ENCODE data around the gene ITPR3.
"Not testable (repeated sequence)": the region's sequence is repeated elsewhere in the genome, so short reads cannot be mapped to it uniquely, and the experiment has no call there.

The ITPR3 gene

DNA sequence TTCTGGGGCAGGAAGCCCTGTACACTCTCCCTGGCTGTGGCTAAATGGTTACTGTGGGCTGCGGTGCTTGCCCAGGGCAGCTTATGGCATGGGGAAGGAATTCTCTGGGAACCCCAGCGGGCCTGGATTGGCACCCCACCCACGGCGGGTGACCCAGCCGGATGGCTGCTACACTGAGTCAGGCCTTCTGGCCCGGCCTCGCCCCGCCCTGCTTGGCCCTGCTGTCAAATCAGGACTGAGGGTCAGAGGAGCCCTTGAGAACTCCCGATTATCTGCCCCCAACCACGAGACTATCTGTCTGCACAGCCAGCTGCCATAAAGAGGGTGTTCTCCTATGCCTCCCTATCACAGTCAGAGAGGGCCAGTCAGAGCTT lies 7.3 kb upstream of the ITPR3 start:
- no peak for DNase-seq (ENCODE audit: low read depth)

DNA sequence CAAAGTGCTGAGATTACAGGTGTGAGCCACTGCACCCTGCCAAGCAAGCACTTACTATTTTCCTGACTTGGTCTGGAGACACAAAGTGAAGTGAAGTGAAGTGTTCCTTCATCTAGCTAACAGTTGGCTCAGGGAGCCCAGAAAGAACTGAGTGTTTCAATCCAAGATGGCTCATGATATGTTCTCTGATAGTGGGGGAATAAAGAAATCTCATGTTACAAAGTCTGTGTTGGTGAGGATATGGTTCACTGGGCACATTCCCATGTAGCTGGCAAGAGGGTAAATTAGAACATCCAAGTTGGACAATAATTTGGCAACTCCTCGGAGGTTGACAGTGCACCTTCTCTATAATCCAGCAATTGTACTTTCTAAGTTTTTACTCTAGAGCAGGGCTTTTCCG lies 5.0 kb upstream of the ITPR3 start:
- no peak for DNase-seq (ENCODE audit: low read depth)

DNA sequence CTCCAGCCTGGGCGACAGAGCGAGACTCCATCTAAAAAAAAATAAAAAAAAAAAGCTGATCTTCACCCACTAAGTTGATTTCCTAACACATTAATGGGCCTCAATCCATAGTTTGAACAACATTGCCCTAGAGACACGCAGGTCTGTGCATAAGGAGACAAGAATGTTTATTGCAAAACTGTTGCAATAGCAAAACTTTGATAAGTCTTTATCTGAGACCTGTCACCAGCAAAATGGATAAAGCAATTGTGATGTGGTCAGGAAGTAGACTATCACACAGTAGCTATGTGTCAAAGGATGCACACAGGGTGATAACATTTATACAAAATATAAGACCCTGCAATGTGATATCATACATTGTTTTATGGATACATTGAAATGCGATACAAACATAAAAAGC lies 4.2 kb upstream of the ITPR3 start:
- no peak for DNase-seq (ENCODE audit: low read depth)

DNA sequence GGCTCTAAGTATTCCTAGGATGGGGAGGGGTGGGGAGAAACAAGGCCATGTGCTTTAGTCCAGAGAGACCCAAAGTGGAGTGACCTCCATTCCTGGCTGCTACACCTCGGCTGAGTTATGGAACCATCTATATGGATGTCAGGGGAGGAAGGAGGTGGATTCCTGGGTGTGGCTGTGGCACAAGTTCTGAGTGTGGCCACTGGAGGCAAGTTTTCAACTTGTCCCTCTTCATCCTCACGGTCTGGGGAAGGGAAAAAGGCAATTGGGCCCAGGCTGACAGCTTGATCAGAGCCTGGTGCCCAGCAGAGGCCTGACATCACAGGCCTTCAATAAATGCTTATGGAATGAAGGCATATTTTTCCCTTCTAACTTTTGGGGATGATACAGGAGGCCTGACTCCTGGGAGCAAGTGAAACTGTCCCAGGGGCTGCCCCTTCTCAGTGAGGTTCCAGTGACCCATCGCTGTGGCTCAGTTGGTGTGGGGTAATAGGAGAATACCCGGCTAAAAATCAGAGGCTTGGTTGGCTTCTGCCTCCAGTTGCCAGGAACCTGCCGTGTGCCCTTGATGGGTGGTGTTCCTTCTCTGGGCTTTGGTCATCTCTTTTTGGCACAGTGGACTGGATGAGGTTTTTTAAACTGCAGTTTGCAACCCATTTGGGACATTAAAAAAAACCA lies 1.8 kb upstream of the ITPR3 start:
- no peak for DNase-seq (ENCODE audit: low read depth)

DNA sequence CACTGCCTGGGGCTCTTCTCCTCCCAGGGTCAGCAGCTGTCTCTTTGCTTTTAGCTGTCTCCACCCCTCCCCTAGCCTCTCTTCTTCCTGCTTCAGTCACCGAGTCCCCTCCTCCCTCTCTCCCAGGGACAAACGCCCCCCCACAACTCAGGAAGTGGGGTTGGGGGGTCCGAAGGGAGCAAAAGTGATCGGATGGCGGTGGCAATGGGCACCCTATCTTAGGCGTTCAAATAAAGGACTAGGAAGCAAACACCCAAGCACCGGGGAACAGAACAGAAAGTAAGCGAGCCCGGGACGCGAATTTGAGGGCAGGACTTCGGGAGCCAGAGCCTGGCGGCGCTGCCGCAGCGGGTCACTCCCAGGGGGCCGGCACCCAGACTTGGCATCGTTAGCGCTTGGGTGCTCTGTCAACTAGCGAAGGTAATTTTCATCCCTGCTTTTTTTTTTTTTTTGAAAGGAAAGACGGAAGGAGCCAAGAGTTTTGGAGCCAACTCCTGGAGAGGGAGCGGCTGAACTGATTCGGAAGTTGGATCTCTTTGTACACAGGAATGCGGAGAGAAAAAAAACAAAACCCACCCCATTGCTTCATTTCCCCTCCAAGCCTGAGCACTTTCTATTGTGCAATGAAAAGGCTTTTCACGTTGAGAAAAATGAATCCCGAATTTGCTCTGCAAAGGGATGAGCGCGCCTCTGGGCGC lies 815 bp upstream of the ITPR3 start:
- DNase-seq (ENCODE audit: low read depth): no peak

DNA sequence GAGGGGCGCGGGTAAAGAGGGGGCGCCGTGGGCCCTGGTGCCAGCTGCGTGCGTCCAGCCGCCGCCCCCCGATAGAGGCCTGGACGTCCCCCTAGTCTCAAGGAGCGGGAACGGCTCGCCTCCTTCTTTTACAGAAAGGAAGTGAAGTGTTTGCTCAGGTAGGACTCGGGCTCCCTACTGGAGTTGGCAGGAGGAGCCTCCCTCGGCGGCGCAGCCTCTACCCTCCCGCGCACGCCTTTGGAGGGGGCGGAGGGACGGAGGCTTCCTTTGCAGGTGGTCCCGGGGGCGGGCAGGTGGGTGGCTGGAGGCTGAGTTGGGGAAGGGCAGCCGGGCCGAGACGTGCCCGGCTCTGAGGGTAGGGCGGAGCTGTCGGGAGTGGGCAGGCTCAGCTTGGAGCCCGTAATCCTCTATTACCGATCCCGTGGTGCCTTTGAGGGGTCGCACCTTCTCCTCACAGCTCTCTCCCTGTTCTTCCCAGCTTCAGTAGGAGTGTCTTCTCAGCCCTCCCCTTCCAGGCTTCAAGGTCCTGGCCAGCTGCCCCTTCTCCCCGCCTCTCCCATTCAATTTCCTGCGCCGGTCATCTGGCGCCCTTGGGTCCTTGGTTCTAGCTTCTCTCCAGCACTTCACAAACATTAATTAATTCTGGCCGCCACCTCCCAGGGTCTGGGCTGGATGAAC lies 728 bp downstream of the ITPR3 start:
- no peak for DNase-seq (ENCODE audit: low read depth)

DNA sequence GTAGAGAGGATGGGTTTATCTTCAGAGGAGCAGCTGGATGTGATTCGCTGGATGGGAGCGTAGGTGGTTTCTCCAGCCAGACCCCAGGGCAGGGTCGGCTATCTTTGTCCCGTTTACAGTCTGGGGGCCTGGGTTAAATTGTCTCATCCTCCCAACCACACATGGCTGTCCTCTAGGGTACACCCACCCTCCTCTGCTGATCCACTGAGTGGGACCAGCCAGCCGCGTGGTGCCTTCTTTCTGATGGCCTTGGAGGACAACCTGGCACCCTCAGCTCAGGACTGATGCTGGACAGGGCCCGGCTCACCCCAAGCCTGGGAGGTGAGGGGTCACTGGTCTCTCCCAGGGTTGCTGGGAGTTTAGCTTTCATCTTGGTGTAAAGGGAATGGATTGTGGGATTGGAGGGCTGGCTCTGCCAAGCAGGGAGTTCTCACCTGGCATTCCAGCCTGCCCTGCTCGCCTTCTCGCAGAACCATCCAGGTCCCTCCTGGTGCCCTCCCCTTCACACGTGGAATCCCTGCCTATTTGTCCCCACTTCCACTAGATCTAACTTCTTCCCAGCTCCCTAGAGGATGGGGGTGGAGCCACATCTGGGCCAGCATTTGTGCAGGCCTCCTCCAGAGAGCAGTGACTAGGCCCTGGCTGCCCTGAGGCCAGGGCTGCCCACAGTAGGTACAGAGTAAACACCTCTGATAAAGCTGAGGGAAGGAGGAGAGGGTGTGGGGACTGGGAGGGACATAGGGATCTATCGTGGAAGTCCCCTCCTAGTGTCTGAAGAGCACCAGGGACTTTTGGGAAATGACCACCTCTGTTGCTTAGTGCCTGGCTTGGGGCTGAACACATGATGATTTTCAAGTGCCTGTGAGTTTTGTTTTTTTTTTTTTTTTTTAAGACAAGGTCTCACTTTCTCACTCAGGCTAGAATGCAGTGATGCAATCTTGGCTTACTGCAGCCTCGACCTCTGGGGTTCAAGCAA lies 1.6 kb downstream of the ITPR3 start:
- no peak for DNase-seq (ENCODE audit: low read depth)

DNA sequence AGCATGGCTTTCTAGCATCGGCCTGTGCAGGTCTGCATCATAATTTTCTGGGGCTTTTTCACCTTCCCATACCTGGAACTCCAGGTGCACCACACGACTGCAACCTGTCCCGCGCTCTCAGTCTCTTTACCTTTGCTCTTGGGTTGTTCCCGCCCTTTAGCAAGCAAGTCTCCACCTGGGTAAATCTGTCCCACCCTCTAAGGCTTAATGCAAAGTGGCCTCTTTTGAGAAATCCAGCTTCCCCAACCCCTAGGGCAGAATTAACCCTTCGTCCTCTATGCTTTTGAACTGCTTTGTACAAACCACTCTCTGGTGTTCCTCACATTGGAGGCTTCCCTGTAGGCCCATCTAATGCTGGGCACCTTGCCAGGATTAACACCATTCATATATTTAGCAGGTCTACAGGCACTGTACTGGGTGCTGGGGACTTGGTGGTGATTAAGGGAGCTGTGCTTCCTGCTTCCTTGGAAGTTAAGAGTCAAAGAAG lies 2.8 kb downstream of the ITPR3 start:
- no peak for DNase-seq (ENCODE audit: low read depth)

DNA sequence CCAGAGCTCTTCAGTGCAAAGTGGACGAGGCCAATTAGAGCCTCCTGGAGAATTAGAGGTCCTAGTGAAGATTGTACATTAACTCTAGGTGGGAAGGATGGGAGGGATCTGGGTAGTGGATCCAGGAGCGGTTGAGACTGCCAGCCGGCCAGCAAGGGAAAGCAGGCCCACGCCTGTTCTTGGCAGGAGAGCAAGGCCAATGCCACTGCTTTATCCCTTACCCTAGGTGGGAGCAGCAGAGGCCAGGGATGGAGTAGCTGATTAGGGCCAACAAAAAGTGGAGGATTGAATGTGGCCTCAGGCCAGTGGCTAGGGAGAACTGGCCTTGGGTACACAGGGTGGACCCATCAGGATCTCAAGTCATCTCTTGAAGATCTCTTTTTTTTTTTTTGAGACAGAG lies 3.7 kb downstream of the ITPR3 start:
- no peak for DNase-seq (ENCODE audit: low read depth)

DNA sequence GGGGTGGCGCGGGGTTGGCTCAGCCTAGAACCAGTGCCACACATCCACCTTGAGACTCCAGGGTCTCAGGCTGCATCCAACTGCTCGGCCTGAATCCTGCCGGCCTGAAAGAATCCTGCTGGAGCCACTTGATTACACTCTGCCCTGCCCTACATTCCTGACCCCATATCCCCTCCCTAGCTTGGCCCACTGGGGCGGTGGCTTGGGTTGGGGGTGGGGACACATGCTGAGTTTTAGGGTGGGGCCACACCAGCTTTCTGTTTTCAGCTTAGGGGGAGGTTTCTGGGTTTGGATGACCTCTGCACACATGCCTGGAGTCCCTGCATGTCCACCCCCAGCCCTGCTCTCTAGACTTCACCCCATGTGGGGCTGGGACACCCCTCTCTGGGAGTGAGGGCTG lies 6.8 kb downstream of the ITPR3 start:
- no peak for DNase-seq (ENCODE audit: low read depth)

DNA sequence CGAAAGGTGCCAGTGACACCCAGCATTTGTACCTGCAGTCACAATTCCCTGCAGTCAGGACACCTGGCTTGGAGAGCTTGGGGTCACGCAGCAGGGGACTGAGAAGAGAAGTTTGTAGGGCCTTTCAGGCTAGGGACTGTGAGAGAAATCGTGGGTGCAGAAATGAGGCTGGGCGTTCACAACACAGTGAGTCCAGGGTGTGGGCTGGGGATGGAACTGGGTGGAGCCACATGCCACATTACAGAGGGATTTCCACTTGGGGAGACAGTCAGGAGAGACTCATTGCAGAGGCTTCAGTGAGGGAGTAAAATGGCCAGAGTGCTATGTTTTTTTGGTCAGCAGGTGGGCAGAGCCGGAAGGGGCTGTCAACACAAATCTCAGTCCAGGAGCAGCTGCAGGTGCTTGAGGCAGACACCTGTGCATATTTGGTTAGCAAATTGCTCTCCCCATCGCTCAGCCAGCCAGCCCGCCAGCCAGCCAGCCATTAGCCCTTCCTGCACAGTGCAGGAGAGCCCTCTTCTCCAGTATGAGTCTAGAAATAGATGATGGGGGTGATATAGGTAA lies 7.4 kb downstream of the ITPR3 start:
- DNase-seq (ENCODE audit: low read depth): no peak

DNA sequence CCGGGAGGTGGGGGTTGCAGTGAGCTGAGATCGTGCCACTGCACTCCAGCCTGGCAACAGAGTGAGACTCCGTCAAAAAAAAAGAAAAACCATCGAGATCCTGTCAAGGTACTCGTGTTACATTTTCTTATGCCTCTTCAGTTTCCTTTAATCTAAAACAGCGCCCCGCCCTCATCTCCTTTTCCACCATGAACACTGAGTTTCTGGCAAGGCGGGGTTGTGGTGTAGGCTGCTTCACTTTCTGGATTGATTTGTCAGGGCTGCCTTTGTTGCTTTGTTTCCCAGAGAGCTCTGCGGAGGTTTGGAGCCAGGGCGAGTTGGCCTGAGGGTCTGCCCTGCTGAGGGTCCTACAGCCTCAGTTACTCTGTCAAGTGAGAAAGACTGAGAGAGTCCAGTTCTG lies 8.9 kb downstream of the ITPR3 start:
- no peak for DNase-seq (ENCODE audit: low read depth)

DNA sequence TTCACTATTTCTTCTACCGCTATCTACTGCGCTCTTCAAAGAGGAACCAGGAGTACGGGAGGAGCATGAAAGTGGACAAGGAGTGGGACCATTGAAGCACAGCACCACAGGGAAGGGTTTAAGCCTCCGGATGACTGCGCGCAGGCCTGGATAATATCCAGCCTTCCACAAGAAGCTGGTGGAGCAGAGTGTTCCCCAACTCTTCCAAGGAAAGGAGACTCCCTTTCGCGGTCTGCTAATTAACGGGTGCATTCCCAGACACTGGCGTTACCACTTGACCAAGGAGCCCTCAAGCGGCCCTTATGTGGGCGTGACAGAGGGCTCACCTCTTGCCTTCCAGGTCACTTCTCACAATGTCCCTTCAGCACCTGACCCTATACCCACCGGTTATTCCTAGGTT lies 10.4 kb downstream of the ITPR3 start:
- not testable (repeated sequence) for DNase-seq (ENCODE audit: low read depth)

DNA sequence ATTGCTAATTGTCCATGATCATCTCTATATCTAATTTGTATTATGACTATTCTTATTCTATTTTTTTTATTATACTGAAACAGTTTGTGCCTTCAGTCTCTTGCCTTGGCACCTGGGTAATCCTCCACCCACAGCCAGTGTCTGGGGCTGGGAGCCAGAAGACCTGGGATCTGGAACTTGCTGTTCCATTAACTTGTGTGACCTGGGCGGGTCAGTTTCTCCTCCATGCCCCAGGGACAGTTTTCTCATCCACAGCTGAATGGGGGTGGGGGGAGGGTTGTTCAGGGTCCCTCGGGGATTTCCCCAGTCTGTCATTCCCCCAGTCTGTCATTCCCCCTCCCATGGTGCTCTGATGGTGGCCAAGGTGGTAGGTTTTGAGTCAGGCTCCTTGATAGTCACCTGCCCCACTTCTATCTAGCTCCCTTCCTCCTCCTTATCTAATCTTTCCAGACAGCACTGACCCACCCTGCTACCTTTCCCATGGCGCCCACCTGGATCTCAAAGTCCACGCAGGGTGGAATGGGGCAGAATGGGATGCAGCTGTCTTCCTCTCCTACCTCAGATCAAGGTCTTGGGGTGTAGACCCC lies 10.9 kb downstream of the ITPR3 start:
- DNase-seq (ENCODE audit: low read depth): no peak

DNA sequence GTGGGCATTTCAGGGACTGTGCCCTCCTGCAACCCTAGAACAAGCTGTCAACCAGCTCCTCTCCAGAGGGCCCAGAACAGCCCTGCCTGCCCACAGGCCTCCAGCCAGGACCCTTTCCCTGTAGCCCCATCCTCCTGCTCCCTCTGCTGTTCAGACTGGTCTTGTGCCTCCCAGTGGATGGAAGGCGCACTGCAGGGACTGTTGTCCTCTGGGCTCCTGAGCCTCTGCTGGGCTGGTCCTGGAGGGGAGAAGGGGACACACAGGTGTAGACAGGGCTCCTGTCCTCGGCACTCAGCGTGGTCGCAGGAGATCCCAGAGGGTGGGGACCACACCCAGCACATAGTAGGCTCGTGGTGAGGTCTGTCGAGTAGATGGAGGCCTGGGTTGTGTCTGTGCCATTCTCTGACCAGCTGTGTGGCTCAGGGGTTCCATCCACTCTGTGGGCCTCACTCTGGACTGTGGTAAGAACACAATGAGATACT lies 11.5 kb downstream of the ITPR3 start:
- no peak for DNase-seq (ENCODE audit: low read depth)

DNA sequence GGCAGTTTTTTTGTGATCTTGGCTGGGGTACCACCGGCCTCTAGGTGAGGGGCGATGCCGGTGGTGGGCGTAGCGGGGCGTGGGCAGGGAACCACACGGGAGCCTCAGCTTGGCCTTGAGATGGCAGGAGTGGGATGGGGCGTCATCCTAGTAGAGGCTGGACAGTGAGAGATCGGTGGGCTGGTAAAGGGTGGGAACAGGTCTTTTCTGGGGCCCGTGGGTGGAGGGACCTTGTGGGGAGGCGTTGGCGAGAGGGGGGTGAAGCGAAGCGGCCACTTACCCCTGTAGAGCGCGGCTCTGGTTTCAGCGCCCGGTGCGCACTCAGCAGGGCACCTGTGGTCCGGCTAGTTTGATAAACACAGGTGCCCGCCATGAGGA lies 12.0 kb downstream of the ITPR3 start:
- DNase-seq (ENCODE audit: low read depth): no peak

DNA sequence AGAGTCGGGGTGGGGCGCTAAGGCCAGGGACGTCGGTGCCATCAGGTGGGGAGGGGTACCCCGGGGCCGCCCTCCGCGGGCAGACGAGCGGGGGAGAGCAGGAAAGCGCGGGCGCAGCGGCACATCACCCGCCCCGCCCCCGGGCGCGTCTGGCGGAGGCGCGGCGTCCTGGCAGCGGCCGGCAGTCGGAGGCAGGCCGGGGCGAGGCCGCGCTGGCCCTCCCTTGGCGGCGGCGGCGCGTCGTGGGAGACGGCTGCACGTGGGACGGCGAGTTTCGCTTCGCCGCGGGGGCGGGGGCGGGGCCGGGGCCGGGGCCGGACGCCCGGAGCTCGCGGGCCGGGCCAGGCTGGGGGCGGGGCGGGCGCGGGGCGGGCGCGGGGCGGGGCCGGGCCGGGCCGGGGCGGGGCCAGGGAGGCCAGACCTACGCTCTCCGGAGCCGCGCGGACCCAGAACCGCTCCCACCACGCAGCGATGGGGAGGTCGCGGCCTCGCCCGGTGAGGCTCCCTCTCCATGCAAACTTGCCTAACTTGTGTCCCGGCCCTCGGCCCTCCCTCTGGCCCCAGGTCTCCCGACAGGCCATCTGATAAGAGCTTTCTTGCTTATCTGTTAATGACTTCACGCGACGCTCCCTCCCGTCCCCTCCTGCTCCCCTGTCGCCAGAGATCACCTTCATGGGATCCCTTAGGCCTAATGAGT lies 12.5 kb downstream of the ITPR3 start:
- DNase-seq (ENCODE audit: low read depth): no peak

DNA sequence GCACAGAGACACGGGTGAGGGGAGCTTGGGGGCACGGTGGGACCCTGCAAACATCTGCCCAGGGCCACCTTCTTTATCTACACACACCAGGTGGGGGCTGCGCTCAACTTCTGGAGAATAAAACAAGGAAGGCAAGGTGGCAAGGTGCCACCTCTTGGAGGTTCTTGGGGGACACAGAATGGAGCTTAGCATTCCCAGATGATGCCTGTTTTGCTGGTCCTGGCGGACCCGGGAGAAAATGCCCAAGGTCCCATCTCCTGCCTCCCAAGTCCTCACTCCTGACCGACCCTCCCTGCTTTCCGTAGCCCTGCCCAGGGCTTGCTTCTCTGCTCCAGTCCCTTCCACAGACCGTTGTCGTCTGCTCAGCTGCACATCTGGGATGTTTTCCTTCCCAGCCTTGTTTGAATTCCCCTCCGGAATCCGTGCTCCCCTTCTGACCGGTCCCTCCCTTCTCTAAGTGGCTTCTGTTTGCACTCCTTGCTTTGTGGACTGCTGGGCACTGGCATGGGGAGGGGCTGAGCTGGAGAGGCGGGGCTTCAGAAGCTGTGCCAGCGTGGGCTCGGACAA lies 13.1 kb downstream of the ITPR3 start:
- no peak for DNase-seq (ENCODE audit: low read depth)

DNA sequence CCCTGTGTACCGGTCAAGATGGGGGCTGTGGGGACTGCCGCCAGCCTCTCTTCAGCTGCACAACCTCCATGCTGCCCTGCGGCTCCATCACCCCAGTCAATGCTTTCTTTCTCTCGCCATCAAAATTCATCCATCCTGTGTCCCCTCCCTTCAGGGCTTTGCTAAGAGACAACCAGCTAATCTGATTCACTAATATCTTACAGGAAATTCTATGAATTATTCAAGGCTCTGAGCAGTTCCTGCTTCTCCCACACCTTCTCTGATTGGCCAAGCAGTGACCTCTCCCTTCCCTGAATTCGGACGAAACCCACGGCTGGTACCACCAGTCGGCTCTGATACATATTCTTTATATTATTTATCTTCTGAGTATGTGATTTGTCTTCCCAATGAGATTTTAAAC lies 13.8 kb downstream of the ITPR3 start:
- no peak for DNase-seq (ENCODE audit: low read depth)

DNA sequence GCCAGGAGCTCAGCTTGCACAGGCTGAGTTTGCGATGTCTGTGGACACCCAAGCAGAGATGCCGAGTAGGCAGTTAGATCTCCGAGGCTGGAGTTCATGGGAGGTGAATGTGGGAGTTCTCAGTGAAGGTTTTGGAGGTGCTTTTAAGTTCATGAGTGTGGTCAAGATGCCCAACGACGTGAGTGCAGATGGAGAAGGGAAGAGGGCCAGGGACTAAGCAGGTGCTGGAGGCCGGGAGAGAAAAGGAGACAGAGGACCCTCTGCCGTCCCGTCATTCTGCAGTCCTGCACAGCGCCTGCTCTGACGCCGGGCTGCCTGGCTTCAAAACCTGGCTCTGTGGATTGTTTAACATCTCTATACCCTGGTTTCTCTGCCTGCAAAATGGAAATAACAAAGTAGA lies 15.5 kb downstream of the ITPR3 start:
- no peak for DNase-seq (ENCODE audit: low read depth)
